KMS-11 (cell line): ENCODE measurements around the gene TAP2.

ENCODE experiments used
- H2AFZ ChIP-seq: fragments of 200-600 bp; sonication (generic); 2 replicates; pipeline ENCODE4 v1.6.1; 2016; ENCODE audit warnings: antibody characterized with exemption, mixed run types, low read depth
- H3K27ac ChIP-seq: fragments of 200-600 bp; sonication (generic); 2 replicates; pipeline ENCODE4 v1.6.1; 2016; ENCODE audit warnings: mild to moderate bottlenecking, mixed run types
- H3K27me3 ChIP-seq: fragments of 200-600 bp; sonication (generic); 2 replicates; pipeline ENCODE4 v1.6.1; 2017; ENCODE audit warnings: mild to moderate bottlenecking, low read depth, mixed run types, moderate library complexity; ENCODE audit not compliant: insufficient read depth
- H3K36me3 ChIP-seq: fragments of 200-600 bp; sonication (generic); 2 replicates; pipeline ENCODE4 v1.6.1; 2017; ENCODE audit warnings: mild to moderate bottlenecking, mixed run types; ENCODE audit not compliant: insufficient read depth
- H3K4me1 ChIP-seq: fragments of 200-600 bp; sonication (generic); 2 replicates; pipeline ENCODE4 v1.6.1; 2016; ENCODE audit warnings: mild to moderate bottlenecking, low read depth, mixed run types; ENCODE audit not compliant: poor library complexity, severe bottlenecking
- H3K4me2 ChIP-seq: fragments of 200-600 bp; sonication (generic); 2 replicates; pipeline ENCODE4 v1.7.0; 2016; ENCODE audit warnings: mild to moderate bottlenecking, mixed run types
- H3K4me3 ChIP-seq: fragments of 200-600 bp; sonication (generic); IDR thresholded peaks from 2 replicates; pipeline ENCODE4 v1.6.1; 2017; ENCODE audit warnings: low read depth, low read length, mixed read lengths; ENCODE audit not compliant: insufficient read depth
- H3K79me2 ChIP-seq: fragments of 200-600 bp; sonication (generic); 2 replicates; pipeline ENCODE4 v1.6.1; 2016; ENCODE audit warnings: low read depth, mixed run types; ENCODE audit not compliant: insufficient read depth
- H3K9ac ChIP-seq: fragments of 200-600 bp; sonication (generic); 2 replicates; pipeline ENCODE4 v1.6.1; 2016; ENCODE audit warnings: mild to moderate bottlenecking, mixed run types
- H4K20me1 ChIP-seq: fragments of 200-600 bp; sonication (generic); 2 replicates; pipeline ENCODE4 v1.6.1; 2016; ENCODE audit warnings: mild to moderate bottlenecking, mixed run types; ENCODE audit not compliant: insufficient read depth
- CTCF ChIP-seq: fragments of 200-600 bp; sonication (generic); conservative IDR thresholded peaks from 2 replicates; pipeline ENCODE4 v1.6.1; 2017; ENCODE audit warnings: low read depth, mild to moderate bottlenecking, antibody characterized with exemption, low read length, moderate library complexity, mixed read lengths

The TAP2 gene

GRCh38 chr6:32830017-32830416, 8.5 kb downstream of the TAP2 start:
- H3K79me2 ChIP-seq, result no peaks in the 10 kb centered on the region
- H3K36me3 ChIP-seq, result no peaks in the 10 kb centered on the region
- no peak overlapping the region for H3K4me2 ChIP-seq
- H3K27ac ChIP-seq, result no peak overlapping the region
- H3K27me3 ChIP-seq, result no peaks in the 10 kb centered on the region
- no peak overlapping the region for H2AFZ ChIP-seq
- TF ChIP-seq CTCF, result no peak
- no peak overlapping the region for H3K9ac ChIP-seq
- no peak overlapping the region for H3K4me3 ChIP-seq
- no peaks in the 10 kb centered on the region for H4K20me1 ChIP-seq
- H3K4me1 ChIP-seq, result no peaks in the 10 kb centered on the region

DNA sequence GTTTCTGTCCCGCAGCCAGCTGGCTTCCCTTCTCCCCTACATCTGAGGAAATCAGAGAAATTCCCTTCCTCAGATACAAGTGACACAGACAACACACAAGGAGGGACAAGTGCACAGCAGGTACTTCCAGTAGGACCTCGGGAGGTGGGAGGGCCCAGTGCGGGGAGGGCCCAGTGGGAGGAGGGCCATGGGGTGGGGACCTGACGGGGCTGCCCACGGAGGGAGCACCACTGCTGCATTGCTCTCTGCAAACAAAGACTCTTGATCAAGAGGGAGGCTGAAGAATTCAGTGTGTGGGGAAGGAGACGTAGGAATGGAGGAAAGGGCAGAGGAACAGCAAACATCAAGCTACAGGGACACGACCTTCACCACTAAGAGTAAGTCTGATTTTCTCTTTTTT, 9.0 kb downstream of the TAP2 start:
- Histone ChIP-seq H3K27me3 (no peaks in the 10 kb centered on the region), H3K36me3 (no peaks in the 10 kb centered on the region), H4K20me1 (no peaks in the 10 kb centered on the region), H3K9ac (no peak overlapping the region), H3K27ac (no peak overlapping the region), H3K4me3 (no peak overlapping the region), H3K4me2 (no peak overlapping the region), H3K4me1 (no peaks in the 10 kb centered on the region), H3K79me2 (no peaks in the 10 kb centered on the region), H2AFZ (no peak overlapping the region)
- TF ChIP-seq CTCF, result no peak

- no peaks in the 10 kb centered on the region for H3K4me1 ChIP-seq
- H3K9ac ChIP-seq, result no peak overlapping the region
- no peak overlapping the region for H3K27ac ChIP-seq
- no peaks in the 10 kb centered on the region for H3K36me3 ChIP-seq
- no peaks in the 10 kb centered on the region for H3K79me2 ChIP-seq
- H3K4me3 ChIP-seq, result no peak overlapping the region
- no peaks in the 10 kb centered on the region for H3K27me3 ChIP-seq
- H4K20me1 ChIP-seq, result no peaks in the 10 kb centered on the region
- no peak for TF ChIP-seq CTCF
- H3K4me2 ChIP-seq, result no peak overlapping the region
- no peak overlapping the region for H2AFZ ChIP-seq
Measured at GRCh38 chr6:32827025-32827424, 11.5 kb downstream of the TAP2 start.

DNA sequence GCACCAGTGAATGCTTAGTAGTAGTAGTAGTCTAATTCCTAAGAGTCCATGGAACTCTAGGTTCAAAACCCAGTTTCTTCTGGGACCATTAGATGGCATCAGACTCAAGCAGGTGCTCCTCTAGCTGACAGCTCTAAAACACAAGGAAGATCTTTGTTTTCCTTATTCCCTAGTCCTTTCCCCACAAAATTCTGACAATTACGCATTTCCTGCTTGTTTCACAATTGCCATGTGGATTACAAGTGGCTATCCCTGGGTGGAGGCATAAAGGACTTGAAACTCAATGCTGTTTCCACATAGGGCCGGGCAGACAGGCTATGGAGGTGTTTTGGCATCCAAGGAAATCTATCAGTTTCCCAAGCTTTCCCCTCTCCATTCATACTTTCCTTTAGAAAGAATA, 12.6 kb downstream of the TAP2 start:
- Histone ChIP-seq H2AFZ (no peak overlapping the region), H3K4me2 (no peak overlapping the region), H3K79me2 (no peaks in the 10 kb centered on the region), H3K4me3 (no peak overlapping the region), H3K36me3 (no peaks in the 10 kb centered on the region), H3K27me3 (no peaks in the 10 kb centered on the region), H3K27ac (no peak overlapping the region), H3K4me1 (no peaks in the 10 kb centered on the region), H4K20me1 (no peaks in the 10 kb centered on the region), H3K9ac (no peak overlapping the region)
- TF ChIP-seq CTCF, result 0 out of 2 replicates have a peak, but pooled peaks have one; percentile 10

- H3K79me2 ChIP-seq, result no peaks in the 10 kb centered on the region
- H3K4me3 ChIP-seq, result no peak overlapping the region
- no peak overlapping the region for H3K9ac ChIP-seq
- no peaks in the 10 kb centered on the region for H3K4me1 ChIP-seq
- TF ChIP-seq CTCF, result no peak
- H3K27me3 ChIP-seq, result no peaks in the 10 kb centered on the region
- H4K20me1 ChIP-seq, result no peaks in the 10 kb centered on the region
- no peaks in the 10 kb centered on the region for H3K36me3 ChIP-seq
- H3K27ac ChIP-seq, result no peak overlapping the region
- no peak overlapping the region for H3K4me2 ChIP-seq
- no peak overlapping the region for H2AFZ ChIP-seq
Measured at GRCh38 chr6:32819729-32820128, 18.8 kb downstream of the TAP2 start.
